ENCODE measurements around the gene GPER1. TPM values are rescaled to one million over a fixed set of nuclear protein-coding genes. Genes with fewer than 3 reads are reported as not detected.

GPER1 gene
- total RNA-seq, 1 experiment from 2014 or later = 1.2 TPM

DNA sequence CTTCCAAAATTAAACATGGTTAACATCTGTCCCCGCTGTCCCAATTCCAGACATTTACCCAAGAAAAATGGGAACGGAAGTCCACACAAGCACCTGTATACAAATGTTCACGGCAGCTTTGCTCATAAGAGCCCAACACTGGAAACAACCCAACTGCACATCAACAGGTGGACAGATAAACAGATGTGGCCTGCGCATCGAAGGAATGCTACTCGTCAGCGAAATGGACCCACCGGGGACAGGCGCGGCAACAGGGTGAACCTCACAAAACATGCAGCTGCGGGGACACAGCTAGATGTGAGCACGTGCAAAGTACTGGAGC, 22.7 kb upstream of the GPER1 start (continued):
- TF ChIP-seq, protein P1, sequence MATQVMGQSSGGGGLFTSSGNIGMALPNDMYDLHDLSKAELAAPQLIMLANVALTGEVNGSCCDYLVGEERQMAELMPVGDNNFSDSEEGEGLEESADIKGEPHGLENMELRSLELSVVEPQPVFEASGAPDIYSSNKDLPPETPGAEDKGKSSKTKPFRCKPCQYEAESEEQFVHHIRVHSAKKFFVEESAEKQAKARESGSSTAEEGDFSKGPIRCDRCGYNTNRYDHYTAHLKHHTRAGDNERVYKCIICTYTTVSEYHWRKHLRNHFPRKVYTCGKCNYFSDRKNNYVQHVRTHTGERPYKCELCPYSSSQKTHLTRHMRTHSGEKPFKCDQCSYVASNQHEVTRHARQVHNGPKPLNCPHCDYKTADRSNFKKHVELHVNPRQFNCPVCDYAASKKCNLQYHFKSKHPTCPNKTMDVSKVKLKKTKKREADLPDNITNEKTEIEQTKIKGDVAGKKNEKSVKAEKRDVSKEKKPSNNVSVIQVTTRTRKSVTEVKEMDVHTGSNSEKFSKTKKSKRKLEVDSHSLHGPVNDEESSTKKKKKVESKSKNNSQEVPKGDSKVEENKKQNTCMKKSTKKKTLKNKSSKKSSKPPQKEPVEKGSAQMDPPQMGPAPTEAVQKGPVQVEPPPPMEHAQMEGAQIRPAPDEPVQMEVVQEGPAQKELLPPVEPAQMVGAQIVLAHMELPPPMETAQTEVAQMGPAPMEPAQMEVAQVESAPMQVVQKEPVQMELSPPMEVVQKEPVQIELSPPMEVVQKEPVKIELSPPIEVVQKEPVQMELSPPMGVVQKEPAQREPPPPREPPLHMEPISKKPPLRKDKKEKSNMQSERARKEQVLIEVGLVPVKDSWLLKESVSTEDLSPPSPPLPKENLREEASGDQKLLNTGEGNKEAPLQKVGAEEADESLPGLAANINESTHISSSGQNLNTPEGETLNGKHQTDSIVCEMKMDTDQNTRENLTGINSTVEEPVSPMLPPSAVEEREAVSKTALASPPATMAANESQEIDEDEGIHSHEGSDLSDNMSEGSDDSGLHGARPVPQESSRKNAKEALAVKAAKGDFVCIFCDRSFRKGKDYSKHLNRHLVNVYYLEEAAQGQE (IDR thresholded peaks at IDR 0.05; ENCODE audit: low read depth) = no peak
- no peak for TF ChIP-seq CEBPB (IDR thresholded peaks at IDR 0.05; ENCODE audit: low read depth)
- TF ChIP-seq EZH2phosphoT487 (IDR thresholded peaks at IDR 0.05; ENCODE audit: borderline replicate concordance) = no peak

DNA sequence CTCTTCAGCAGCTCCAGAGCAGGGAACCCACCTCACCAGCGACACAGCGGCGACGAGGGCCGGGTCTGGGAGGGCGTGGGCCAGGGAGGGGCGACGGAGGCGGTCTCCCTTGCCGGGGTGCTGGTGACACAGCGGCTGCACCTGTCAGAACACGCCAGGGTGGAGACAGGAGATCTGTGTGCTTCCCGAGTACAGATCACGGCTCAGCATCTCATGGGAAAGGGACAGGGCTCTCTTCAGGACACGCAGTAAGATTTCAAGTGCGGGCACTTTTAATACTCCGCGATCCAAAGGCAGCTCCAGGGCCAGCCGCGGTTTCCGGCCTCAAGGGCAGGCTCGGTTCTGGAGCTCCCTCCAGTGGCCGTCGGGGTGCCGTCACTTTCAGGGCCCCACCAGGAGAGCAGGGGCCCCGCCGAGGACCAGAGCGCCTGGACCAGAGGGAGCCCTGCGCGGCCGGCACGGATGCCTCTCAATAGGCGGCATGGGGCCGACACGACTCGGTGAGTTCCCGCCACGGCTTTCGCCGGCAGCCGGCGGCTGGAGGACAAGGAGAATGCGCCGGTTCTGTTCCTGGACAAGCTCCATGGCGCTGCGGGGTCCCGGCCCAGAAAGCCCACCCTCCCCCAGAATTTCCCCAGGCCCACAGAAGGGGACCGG, 22.2 kb upstream of the GPER1 start:
- ChIA-PET CTCF (interaction anchor here (0.7 to 2.6 kb wide), 9 partner anchors 10 to 77 kb away, joined by 3 to 69 read pairs (median 5); no protein-coding TSS in a partner anchor), RAD21 (ENCODE audit: low non-redundant PET in 1 of 2, low total read pairs in 2 of 2, uncharacterized antibody in 2 of 2, unreplicated experiment in 2 of 2) (interaction anchor here (0.7 to 1.4 kb wide), 4 partner anchors 9 to 83 kb away, joined by 4 to 11 read pairs (median 10); no protein-coding TSS in a partner anchor), POLR2A (no interaction called here)
- no peaks in the 10 kb centered on the region for H3K27me3 ChIP-seq (ENCODE audit: insufficient read depth, low read length)
- no peak overlapping the region; the same call in 1 of the 2 replicates for H3K27ac ChIP-seq (ENCODE audit: low read depth, low read length)
- no peak for TF ChIP-seq ZNF274 (IDR thresholded peaks at IDR 0.05; ENCODE audit: low read depth, low read length)
- TF ChIP-seq EGR1 (IDR thresholded peaks at IDR 0.05; ENCODE audit: low read depth) = no peak
- TF ChIP-seq SIN3A (IDR thresholded peaks at IDR 0.05; ENCODE audit: low read depth) = no peak
- no peak for TF ChIP-seq JUND (IDR thresholded peaks at IDR 0.05)
- no peak for TF ChIP-seq ZFX (IDR thresholded peaks at IDR 0.05)
- TF ChIP-seq RAD21 (IDR thresholded peaks at IDR 0.05; ENCODE audit: low read depth) = peak; percentile 94
- TF ChIP-seq, protein P2, sequence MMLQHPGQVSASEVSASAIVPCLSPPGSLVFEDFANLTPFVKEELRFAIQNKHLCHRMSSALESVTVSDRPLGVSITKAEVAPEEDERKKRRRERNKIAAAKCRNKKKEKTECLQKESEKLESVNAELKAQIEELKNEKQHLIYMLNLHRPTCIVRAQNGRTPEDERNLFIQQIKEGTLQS (IDR thresholded peaks at IDR 0.05) = no peak
- TF ChIP-seq, protein P3, sequence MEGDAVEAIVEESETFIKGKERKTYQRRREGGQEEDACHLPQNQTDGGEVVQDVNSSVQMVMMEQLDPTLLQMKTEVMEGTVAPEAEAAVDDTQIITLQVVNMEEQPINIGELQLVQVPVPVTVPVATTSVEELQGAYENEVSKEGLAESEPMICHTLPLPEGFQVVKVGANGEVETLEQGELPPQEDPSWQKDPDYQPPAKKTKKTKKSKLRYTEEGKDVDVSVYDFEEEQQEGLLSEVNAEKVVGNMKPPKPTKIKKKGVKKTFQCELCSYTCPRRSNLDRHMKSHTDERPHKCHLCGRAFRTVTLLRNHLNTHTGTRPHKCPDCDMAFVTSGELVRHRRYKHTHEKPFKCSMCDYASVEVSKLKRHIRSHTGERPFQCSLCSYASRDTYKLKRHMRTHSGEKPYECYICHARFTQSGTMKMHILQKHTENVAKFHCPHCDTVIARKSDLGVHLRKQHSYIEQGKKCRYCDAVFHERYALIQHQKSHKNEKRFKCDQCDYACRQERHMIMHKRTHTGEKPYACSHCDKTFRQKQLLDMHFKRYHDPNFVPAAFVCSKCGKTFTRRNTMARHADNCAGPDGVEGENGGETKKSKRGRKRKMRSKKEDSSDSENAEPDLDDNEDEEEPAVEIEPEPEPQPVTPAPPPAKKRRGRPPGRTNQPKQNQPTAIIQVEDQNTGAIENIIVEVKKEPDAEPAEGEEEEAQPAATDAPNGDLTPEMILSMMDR (IDR thresholded peaks at IDR 0.05 in 2 of 3, conservative IDR thresholded peaks at IDR 0.05 in 1 of 3; ENCODE audit: borderline replicate concordance in 1 of 3, insufficient read depth in 1 of 3, low read depth in 2 of 3, low read length in 2 of 3) = peak; percentile 78 to 98 (median 91)
- no peak for TF ChIP-seq ELF1 (IDR thresholded peaks at IDR 0.05; ENCODE audit: borderline replicate concordance, low read depth)
- TF ChIP-seq, protein P4, sequence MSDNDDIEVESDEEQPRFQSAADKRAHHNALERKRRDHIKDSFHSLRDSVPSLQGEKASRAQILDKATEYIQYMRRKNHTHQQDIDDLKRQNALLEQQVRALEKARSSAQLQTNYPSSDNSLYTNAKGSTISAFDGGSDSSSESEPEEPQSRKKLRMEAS (IDR thresholded peaks at IDR 0.05) = no peak
- H3K79me2 ChIP-seq (ENCODE audit: insufficient read depth, low read length) = no peaks in the 10 kb centered on the region; the same call in 1 of the 2 replicates
- no peak overlapping the region for H3K4me3 ChIP-seq (replicated peaks in 1 of 2; ENCODE audit: low read depth in 1 of 2, low read length in 2 of 2)
- BruUV-seq (replicated peaks) = no TSS peak
- peak; percentile 98 for ATAC-seq
- H3K4me2 ChIP-seq (ENCODE audit: low read length) = no peak overlapping the region
- H3K9me3 ChIP-seq (ENCODE audit: control insufficient read depth in 1 of 2, insufficient read depth in 1 of 2, low read depth in 1 of 2, low read length in 2 of 2) = peaks cover 0 to 4% of the 10 kb centered on the region in 2 experiments; a peak in 1 of 4 replicates
- intact Hi-C loops (cut with micrococcal nuclease) = loop anchor here (1.0 to 10.0 kb wide), 3 partner anchors 45 to 161 kb away; no protein-coding TSS in a partner anchor
- no peaks in the 10 kb centered on the region for H3K9me2 ChIP-seq (ENCODE audit: insufficient read depth)
- H3K9ac ChIP-seq (ENCODE audit: low read length) = no peak overlapping the region
- no peaks in the 10 kb centered on the region for H4K20me1 ChIP-seq (ENCODE audit: insufficient read depth)
- DNase-seq (ENCODE audit: low read depth, low spot score) = no peak
- H3K36me3 ChIP-seq (ENCODE audit: control insufficient read depth in 1 of 2, insufficient read depth in 2 of 2, low read length in 2 of 2) = no peaks in the 10 kb centered on the region
- H3K4me1 ChIP-seq (ENCODE audit: control insufficient read depth in 1 of 2, insufficient read depth in 2 of 2, low read length in 2 of 2) = 0 out of 4 replicates have a peak, but pooled peaks cover 0 to 2% of the 10 kb centered on the region in 2 experiments
- no peak overlapping the region for H2AFZ ChIP-seq (ENCODE audit: low read depth, low read length, poor library complexity, severe bottlenecking)
